Neural cell (in vitro differentiated cells): ENCODE measurements around the gene NR2F1-AS1.

ENCODE experiments used
- POLR2AphosphoS5 ChIP-seq: IDR thresholded peaks from 2 replicates; pipeline ENCODE4 v1.6.1; 2012
- TF ChIP-seq, protein P1 (sequence below): fragments of 450-650 bp; IDR thresholded peaks from 2 replicates; pipeline ENCODE4 v1.5.1; 2014; ENCODE audit warnings: antibody characterized with exemption, mild to moderate bottlenecking, moderate library complexity; ENCODE audit not compliant: poor library complexity, severe bottlenecking

DNA sequence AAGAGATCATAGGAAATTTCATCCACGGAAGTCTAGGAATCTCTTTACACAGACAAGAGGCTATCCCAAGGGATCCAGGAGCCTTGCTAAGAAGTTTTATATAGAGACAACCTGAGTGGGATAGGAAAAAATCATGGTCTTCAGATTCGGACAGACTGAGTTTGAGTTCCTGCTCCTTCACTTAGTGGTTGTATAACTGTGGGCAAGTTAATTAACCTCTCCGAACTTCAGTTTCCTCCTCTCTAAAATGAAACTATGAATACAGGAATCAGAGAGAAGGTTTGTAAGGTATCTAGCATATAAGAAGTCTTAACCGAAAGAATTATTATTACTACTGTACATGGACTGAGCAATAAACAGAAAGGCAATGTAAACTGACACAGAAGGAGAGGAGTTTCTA, 35.1 kb downstream of the NR2F1-AS1 start:
- TF ChIP-seq, protein P1, sequence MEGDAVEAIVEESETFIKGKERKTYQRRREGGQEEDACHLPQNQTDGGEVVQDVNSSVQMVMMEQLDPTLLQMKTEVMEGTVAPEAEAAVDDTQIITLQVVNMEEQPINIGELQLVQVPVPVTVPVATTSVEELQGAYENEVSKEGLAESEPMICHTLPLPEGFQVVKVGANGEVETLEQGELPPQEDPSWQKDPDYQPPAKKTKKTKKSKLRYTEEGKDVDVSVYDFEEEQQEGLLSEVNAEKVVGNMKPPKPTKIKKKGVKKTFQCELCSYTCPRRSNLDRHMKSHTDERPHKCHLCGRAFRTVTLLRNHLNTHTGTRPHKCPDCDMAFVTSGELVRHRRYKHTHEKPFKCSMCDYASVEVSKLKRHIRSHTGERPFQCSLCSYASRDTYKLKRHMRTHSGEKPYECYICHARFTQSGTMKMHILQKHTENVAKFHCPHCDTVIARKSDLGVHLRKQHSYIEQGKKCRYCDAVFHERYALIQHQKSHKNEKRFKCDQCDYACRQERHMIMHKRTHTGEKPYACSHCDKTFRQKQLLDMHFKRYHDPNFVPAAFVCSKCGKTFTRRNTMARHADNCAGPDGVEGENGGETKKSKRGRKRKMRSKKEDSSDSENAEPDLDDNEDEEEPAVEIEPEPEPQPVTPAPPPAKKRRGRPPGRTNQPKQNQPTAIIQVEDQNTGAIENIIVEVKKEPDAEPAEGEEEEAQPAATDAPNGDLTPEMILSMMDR: no peak
- no peak for TF ChIP-seq POLR2AphosphoS5
